GM18873 (cell line): ENCODE measurements around the gene RYR3.

ENCODE experiments used
- ATAC-seq: cut with Tn5 transposase; IDR thresholded peaks from one replicate; pipeline ENCODE4 v1.9.1; 2021; ENCODE audit warnings: mild to moderate bottlenecking, moderate library complexity, moderate number of reproducible peaks; ENCODE audit not compliant: unreplicated experiment, low FRiP score

RYR3 gene

GRCh38 chr15:33910741-33911140, 600.0 kb downstream of the RYR3 start:
- no peak for ATAC-seq

GRCh38 chr15:33912326-33912725, 601.6 kb downstream of the RYR3 start:
- ATAC-seq, result no peak

GRCh38 chr15:33913459-33913858, 602.7 kb downstream of the RYR3 start:
- ATAC-seq, result no peak
